HG03342 (cell line): ENCODE data around the gene WDR35.

Source experiments
- ATAC-seq: cut with Tn5 transposase; IDR thresholded peaks from one replicate; pipeline ENCODE4 v1.9.1; 2021; ENCODE audit warnings: mild to moderate bottlenecking, moderate library complexity; ENCODE audit not compliant: unreplicated experiment

The WDR35 gene

DNA sequence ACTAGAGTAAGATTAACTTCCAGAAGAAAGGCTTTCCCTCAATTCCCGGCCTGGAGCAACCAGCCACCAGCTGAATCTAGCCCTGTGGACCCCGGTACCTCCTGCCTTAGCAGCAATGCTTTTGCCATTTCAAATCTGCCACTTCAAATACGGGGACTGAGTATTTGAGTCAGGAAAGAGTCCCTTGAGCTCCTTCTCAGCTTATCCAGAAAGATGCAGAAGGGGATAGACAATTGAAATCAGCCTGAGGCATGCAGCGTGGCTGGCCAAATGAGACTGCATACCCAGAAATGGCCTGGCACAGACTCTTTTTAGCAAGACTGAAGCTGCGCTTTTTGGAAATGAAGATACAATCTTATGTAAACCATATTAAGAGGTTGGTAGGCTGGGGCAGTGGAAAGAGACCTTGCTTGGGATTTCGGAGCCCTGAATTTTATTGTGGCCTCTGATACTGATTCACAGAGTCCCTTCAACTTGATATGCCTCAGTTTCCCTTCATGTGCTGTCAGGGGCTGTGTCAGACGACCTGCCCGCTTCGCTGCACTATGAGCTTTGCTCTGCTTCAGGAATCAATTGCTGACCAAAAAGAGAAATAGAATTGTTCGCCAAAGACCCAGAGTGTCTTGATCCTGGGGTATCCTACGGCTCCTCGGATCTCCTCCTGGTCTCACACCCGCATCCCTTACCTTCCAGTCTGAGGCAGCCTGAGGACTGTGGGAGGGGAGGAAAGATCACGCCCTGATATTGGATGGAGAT, 21.5 kb upstream of the WDR35 start:
- ATAC-seq = no peak

DNA sequence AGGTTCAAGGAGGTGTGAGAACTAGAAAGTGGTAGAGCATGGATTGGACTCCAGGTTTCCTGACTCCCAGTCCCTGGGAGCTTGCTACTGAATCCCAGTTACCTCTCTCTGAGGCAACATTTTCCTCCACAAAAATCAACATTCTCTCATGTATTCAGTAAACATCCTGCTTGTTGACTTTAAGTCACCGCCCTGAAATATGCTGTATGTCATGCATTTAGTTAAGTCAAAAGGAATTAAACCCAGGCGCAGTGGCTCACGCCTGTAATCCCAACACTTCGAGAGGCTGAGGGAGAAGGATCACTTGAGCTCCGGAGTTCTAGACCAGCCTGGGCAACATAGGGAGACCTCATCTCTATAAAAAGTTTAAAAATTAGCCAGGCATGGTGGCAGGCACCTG, 18.8 kb upstream of the WDR35 start:
- ATAC-seq = no peak

DNA sequence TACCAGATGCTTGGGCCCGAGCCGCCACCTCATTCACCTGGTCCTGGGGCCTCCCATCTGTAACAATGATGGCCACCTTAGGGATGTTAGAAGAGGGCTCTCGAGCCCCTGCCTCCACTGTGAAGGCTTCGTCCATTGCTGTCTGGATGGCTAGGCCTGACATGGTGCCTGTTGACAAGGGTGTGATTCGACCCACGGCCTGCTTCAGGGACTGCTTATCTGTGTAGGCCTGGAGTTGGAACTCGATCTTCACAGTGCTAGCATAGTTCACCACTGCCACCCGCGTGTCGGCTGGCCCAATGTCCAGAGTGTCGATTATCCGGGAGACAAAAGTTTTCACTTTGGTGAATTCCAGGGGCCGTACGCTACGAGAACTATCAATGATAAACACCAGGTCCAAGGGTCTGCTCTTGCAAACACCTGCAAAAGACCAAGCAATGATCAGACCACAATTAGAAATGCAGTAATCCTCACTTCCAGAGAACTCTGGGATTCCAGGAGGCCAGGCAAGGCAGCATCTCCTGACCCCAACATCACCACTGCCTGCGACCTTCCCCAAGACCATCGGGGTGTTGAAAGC, 16.1 kb upstream of the WDR35 start:
- ATAC-seq = no peak

DNA sequence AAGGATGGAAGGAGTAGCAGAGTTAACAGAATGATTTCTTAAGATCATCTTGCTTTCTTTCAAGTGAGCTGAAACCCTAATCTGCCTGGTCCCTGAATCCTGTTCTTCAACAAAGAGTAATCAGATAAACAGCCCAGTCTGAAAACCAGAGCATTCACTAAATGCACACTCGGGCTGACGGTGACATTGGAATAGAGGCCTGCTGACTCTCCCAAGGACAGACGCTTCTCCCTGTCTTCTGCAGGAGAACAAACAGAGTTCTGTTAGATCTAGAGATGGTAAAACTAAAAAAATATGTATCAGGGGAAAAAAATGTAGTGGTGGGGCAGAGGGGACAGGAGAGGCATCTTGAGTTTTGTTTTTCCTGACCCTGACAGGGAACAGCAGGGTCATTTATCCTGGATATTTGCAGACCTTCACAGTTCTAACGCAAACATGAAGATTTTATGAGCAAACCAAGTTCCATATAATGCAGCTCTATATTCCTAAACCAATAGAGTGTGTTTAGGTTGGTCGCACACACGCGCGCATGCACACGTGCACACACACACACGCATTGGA, 15.2 kb upstream of the WDR35 start:
- no peak for ATAC-seq

DNA sequence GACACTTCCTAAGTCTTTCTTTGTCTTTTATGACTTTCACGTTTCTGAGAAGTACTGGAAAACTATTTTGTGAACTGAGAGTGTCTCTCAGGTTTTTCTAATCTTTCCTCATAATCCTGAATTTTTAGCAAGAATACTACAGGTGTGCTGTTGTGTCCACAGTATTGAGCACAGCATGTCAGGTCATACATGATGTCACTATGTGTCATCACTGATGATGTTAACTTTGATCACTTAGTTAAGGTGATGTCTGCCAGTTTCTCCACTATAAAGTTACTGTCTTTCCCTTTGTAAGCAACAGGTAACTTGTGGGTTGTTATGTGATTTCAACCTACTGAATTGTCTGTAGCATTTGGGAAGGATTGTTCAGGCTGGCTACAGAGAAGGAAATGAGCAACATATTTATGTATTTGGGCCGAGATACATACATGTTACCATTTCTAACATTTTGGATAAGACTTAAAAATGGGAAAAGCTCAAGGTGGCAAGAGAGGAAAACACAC, 11.5 kb upstream of the WDR35 start:
- ATAC-seq = no peak

DNA sequence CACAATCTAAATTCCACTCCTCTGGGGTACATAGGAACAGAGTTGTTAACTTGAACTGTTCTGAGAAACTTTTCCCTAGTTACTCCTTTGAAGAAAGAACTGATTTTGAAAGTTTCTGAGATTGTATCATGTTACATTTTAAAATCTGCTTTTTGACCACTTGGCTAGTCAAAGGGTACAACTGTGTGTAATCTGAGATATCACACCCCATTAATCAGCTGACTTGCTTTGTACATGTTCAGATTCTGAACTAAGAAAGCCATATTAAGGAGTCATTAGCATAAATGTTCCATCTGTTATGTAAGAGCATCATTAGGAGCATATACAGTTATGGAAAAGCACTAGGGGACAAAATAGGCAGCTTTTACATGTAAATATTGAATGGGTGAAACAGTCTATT, 3.8 kb upstream of the WDR35 start:
- no peak for ATAC-seq

DNA sequence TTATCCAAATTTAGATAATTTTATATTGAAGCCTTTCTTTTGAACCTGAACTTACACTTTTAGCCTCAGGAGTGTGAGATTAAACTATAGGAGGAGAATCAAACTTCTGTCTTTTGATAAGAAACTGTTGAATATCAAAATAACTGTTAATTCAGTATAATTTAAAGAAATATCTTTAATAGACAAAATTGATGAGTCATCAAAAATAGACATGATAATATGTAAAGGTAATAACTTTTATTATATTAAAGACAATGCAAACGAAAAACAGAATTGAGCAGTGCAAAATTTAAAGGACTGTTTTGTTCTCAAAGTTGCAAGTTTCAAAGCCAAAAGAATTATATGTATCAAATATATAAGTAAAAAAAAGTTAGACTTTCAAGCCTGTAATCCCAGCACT, 2.0 kb upstream of the WDR35 start:
- no peak for ATAC-seq

DNA sequence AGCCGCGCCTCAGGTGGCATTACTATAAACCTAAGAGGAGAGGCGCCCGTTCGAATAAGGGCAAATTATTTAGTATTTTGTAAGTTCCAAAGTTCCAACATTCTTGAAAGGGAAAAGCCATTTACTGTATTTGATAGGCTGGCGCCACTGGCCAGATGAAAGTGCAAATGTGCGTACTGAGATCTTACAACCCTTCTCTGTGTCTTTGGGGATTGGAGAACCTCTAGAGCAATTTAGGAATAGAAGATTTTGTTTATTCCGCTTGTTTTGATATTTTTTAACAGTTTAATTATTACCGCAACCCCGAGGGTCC, 467 bp upstream of the WDR35 start:
- no peak for ATAC-seq

DNA sequence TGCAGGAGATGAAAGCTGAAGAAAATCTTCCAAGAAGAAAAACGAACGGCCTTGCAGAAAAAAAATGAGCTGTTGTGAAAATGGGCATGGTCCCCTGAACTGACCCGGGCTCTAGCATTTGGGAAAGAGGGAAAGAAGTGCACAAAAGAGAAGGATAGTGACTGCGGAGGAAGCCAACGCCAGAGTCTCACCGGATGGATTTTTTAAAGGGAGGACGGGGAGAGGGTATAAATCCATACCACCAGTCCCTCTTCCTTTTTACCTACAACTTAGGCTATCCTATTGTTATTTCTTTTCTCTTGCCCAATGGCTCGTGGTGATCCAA, 601 bp downstream of the WDR35 start:
- ATAC-seq = no peak

DNA sequence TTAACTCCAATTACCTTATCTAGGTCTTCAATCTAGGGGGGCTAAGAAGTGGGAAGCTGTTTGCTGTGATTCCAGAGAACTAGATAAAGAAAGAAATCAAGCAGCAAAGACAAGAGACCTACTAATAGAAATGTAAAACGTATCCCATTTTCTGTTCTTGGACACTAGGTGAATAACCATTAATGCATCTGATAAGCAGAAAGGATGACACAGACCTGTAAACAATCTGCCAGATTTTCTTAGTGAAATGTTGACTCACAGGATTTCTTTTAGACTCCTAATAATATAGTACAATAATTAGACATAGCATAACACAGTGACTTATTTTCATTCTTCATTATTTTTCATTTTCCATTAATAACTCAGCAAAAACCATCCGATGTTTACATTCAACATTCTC, 1.3 kb downstream of the WDR35 start:
- ATAC-seq = no peak

DNA sequence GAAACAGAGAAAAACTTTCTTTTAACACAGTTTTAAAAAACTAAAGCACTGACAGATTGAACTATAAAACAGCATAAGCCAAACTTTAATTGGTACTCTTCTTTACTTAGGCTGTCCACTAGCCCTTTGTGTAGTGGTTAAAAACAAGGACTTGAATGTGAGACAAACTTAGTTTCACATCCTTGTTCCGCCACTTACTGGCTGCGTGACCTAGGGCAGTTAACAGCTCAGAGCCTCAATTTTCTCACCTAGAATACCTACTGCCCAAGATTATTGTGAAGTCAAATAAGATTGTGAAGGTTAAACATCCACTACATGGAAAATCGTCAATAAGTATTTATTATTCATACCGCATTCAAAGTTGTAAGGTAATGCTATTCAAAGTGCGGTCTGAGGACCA, 2.0 kb downstream of the WDR35 start:
- peak; percentile 77 for ATAC-seq

DNA sequence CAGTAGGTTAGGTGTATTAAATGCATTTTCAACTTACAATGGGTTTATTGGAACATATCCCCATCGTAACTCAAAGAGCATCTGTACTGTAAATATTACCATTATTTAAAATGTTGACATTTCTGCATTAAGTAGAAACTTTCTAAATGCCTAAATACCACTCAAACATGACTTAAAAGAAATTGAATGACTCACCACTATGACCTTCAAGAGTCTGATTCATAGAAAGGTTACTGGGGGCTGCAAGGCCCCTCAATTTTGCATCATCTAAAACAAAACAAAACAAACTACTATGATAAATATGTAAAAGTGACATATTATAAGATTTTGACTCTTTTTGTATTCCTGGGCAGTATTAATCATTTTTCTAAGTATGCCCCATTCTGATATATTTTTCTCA, 7.6 kb downstream of the WDR35 start:
- no peak for ATAC-seq

DNA sequence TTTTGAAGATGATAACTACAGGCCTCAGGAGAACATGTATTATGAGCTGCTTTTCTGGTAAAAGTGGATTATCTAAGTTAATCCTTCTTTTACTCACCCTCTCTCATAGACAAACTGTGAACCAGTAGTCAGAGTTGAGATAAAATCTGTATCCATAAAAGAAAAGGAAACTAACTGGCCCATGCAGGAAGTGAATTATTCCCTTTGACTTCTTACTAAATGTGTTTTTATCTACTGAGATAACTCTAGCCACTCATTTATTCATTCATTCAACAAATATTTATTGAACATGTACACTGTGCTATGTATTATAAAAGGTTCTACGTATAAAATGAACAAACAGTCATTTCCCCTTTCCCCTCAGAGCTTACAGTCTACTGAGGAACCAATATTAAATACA, 10.0 kb downstream of the WDR35 start:
- ATAC-seq = no peak

DNA sequence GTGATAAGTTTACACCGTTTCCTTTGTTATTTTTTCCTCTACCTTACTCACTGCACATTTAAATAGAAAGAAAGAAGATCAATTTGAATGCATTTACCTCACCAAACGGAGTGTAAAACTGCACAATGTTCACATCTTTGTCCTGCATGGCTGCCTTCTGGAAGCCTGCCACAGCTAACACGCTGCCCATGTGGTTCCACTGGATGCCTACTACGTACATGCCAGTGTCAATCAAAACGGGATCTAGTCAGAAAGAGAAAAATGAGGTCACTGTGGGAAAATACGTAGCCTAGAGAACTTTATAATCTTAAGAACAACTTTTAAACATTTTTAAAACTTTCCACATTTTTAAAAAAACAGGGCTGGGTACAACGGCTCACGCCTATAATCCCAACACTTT, 16.4 kb downstream of the WDR35 start:
- no peak for ATAC-seq

DNA sequence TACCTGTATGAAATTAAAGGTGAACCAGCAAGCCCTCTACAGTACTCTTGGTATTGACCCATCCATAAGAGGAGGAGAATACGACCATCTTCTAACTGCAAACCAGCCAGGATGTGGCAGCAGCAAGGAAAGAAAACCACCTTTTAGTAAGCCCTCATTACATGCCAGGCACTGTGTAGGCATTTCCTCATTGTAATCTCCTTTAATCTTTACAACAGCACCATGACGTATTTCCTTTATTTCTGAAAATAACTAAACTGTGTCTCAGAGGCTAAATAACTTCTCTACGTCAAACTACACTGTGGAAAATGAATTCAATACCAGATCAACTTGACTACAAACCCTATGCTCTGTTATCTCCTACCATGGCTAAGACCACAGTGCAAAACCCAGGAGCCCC, 18.2 kb downstream of the WDR35 start:
- ATAC-seq = no peak

DNA sequence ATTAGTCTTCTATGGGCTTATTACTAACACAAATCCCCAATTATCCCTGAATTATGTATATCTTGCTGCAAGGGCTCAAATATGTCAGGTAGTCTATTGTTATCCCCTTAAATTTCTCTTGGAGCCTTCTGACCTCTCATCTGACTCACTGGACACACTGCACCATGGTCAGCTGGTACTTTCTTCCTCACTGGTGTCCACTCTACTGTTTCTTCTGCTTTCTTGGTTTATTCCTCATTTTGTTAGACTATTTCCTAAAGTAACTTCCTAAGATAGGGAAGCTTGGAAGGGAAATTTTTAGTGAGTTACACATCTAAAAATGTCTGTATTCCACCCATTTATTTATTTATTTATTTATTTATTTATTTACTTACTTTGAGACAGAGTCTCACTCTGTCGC, 26.5 kb downstream of the WDR35 start:
- no peak for ATAC-seq

DNA sequence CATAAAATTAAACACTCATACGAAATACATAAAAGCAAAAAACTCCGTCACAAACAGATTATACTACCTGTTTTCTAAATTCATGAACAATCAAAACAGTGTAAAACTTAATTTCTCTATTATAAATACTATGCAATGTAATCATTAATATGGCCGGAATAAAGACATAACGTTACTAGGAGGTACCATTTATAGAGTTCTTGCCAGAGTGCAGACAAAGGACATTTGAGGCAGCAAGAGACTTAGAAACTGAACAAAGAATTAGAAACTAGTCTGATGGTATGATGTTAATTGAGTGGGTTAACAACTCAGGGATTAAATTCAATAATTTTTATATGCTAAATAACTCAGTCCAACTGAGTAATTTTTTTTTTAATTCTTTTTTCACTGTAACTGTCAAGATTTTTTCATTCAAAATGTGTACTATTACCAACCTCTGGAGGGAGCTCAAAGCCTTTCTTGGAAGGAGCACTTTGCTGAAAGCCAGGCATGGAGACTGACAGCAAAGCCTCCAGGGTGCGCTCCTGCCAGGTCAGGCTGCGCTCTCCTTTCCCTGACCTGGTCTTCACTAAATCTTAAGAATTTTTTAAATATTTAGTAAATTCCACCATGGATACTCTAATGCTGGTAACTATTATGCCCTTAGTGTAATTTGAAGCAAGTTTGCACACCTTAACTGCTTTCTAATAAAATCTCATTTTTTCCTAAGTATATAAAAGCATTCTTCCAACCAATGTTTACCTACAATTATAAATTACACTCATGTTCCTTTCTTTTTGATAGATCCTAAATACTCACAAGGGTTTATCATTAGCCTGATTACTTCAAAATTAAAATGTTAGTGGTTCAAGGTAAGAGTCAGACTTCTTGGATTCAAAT, 34.1 kb downstream of the WDR35 start:
- peak; percentile 97 for ATAC-seq

DNA sequence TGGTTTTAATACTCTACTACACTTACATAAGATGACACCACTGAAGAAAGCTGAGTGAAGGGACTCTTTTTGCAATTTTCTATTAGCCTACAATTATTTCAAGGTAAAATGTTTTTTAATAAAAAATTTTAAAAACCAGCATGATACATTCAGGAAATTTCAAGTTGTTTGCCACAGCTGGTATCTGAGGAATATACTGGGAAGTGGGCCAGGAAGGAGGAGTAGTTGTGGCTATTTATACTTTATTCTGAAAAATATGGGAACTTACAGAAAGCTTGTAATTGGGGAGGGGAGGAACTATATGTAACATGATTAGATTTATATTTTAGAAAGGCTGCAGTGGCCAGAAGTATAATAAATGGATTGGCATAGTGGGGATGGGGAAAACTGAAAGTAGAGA, 40.8 kb downstream of the WDR35 start:
- no peak for ATAC-seq

DNA sequence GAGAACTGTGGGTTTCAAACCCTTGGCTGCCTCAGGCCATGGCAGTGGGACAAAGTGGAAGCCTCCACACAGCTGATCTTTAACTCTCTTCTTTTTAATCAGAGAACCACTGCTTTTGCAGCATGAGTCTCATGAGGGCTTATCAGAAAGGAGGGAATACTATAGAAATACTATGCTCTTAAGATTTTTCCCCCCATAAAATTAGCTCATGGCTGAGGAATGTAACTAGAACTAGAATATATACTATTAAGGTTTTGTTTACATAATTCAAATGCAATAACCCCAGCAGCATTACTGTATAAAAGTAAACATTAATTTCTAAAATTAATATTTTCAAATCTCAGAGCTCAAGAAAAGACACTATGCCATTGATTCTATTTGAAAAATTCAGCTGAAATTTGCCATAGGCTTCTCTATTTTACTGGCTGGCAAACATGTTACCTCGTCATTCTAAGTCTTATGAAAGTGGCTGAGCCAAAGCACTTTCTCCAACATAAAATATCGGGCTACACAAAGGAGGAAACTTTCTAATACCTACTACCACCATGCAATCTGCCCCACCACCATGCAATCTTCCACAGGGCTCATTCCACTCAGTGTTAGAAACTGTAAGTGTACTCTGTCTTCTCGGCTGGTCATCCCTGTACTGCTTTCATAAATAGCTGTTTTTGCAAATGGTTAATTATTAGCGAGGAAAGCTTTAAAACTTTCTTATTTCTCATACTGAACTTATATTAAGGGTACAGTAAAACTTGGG, 42.5 kb downstream of the WDR35 start:
- no peak for ATAC-seq

DNA sequence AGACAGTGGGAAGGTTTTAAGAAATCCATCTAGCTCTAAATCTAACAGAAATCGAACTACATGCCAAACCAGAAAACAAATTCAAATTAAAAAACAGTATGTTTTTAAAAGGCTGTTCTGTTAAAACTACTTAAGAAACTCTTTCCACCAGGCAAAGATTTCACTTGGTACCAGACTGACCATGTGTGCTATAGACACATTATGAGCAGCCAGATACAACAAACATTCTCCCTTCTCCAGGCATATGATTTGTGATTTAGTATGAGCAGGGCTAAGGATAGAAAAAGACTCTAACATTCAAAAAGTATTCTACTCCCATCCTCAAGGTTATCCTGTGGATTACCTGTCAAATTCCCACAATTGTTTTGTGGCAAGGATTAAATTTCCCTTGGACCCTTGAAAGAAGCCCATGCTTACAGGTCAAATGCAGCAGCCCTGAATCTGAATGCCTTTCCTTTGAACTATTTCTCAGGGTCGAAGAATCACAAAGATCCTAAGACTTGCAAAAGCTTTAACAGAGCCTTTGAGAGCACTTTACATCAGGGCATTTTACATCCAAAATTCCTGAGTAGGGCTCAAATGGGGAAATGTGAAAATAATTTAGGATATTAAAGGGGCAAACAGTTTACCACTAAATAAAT, 45.6 kb downstream of the WDR35 start:
- no peak for ATAC-seq

DNA sequence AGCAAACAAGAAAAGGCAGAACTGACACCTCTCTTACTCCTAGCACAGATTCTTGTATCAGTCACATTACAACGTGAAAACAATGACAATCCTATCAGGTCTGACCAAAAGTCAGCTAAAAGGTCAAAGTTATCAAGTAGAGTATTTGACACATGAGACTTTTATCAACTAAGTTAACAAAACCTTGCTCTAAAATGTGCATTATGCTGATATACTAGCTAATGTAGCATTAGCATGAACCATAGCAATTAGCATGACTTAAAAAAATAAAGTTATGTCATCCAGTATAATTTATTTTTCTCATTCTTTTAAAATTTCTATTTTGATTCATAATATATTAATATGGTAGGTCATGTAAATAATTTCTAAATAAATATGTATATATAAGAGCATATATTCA, 46.7 kb downstream of the WDR35 start:
- no peak for ATAC-seq
